ENCODE data around the gene CDR2L. TPM values are rescaled to one million over a fixed set of nuclear protein-coding genes. Genes with fewer than 3 reads are reported as not detected.

Gene CDR2L
- total RNA-seq, 4 donors from 2014 or later = 1.3 to 3.6 (median 2.6) TPM

DNA sequence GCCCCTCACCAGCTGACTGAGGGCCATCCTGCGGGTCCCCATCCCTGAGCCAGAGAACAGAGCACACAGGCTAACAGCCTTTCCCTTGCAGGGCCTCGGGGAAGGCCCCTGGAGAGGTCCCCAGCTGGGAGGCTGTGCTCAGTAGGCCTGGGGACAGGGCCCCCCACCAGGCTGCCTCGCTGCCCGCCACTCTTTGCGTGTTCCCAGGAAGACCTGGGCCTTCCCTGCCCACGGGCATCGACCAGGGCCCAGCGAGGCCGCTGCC is 15.7 kb upstream of the CDR2L start:
- Histone ChIP-seq H3K27me3 (peaks cover 11 to 28% (median 20%) of the 10 kb centered on the region in 3 donors), H3K27ac (peak overlapping the region in 3 of 4 donors; percentile 58 to 62 (median 58)), H3K4me1 (peaks cover 0 to 7% of the 10 kb centered on the region in 2 donors), H3K4me3 (peak overlapping the region; percentile 54 to 63 (median 60)), H3K36me3 (no peaks in the 10 kb centered on the region), H3K9me3 (no peaks in the 10 kb centered on the region)
- no peak for DNase-seq
- TF ChIP-seq POLR2A (IDR thresholded peaks at IDR 0.05) = no peak
- TF ChIP-seq, protein P1, sequence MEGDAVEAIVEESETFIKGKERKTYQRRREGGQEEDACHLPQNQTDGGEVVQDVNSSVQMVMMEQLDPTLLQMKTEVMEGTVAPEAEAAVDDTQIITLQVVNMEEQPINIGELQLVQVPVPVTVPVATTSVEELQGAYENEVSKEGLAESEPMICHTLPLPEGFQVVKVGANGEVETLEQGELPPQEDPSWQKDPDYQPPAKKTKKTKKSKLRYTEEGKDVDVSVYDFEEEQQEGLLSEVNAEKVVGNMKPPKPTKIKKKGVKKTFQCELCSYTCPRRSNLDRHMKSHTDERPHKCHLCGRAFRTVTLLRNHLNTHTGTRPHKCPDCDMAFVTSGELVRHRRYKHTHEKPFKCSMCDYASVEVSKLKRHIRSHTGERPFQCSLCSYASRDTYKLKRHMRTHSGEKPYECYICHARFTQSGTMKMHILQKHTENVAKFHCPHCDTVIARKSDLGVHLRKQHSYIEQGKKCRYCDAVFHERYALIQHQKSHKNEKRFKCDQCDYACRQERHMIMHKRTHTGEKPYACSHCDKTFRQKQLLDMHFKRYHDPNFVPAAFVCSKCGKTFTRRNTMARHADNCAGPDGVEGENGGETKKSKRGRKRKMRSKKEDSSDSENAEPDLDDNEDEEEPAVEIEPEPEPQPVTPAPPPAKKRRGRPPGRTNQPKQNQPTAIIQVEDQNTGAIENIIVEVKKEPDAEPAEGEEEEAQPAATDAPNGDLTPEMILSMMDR (IDR thresholded peaks at IDR 0.05 in 4 of 5, conservative IDR thresholded peaks at IDR 0.05 in 1 of 5) = no peak
- in situ Hi-C loops (cut with MboI; ENCODE audit: low sequenced_read_pairs in 4 of 4) (loop anchor here in 1 of 4 donors (25.0 kb wide), 1 partner anchor 216 kb away; the partner anchor contains the start of gene SUMO2), intact Hi-C loops (cut with DNase I; ENCODE audit: low total_unique reads) (no loop called here)
- ATAC-seq = no peak

- H3K27me3 ChIP-seq = peaks cover 11 to 28% (median 20%) of the 10 kb centered on the region in 3 donors
- ATAC-seq (peak; percentile 51 to 67), DNase-seq (no peak)
- H3K27ac ChIP-seq = peak within 1 kb of the TSS; percentile 34 to 62 (median 58)
- H3K36me3 ChIP-seq = no peaks in the 10 kb centered on the region
- H3K4me3 ChIP-seq = peak within 1 kb of the TSS; percentile 54 to 63 (median 60)
- intact Hi-C loops (cut with DNase I; ENCODE audit: low total_unique reads) (no loop called here), in situ Hi-C loops (cut with MboI; ENCODE audit: low sequenced_read_pairs in 4 of 4) (loop anchor here in 1 of 4 donors (25.0 kb wide), 1 partner anchor 215 kb away; the partner anchor contains the start of gene SUMO2)
- TF ChIP-seq, protein P1 (IDR thresholded peaks at IDR 0.05 in 4 of 5, conservative IDR thresholded peaks at IDR 0.05 in 1 of 5) = no peak
- no peak for TF ChIP-seq POLR2A (IDR thresholded peaks at IDR 0.05)
- no peaks in the 10 kb centered on the region for H3K9me3 ChIP-seq
- H3K4me1 ChIP-seq = peaks cover 0 to 7% of the 10 kb centered on the region in 2 donors
These were observed 15.1 kb upstream of the CDR2L start, which contains the start of gene HID1 for GRCh38 chr17:74972107-74972972. HID1 (minus strand) TSS chr17:74972759; CDS start chr17:74972656, 103 bp downstream.

- DNase-seq = no peak
- peaks cover 0 to 7% of the 10 kb centered on the region in 2 donors for H3K4me1 ChIP-seq
- peaks cover 11 to 28% (median 20%) of the 10 kb centered on the region in 3 donors for H3K27me3 ChIP-seq
- no peak for ATAC-seq
- intact Hi-C loops (cut with DNase I; ENCODE audit: low total_unique reads) (loop anchor here (1.0 kb wide), 1 partner anchor 39 kb away; the partner anchor contains the start of gene MRPL58), in situ Hi-C loops (cut with MboI; ENCODE audit: low sequenced_read_pairs in 4 of 4) (loop anchor here in 1 of 4 donors (25.0 kb wide), 1 partner anchor 214 kb away; the partner anchor contains the start of gene SUMO2)
- peak overlapping the region; percentile 54 to 63 (median 60) for H3K4me3 ChIP-seq
- H3K27ac ChIP-seq = no peak overlapping the region
- TF ChIP-seq, protein P1 (IDR thresholded peaks at IDR 0.05 in 4 of 5, conservative IDR thresholded peaks at IDR 0.05 in 1 of 5) = no peak
- TF ChIP-seq POLR2A (IDR thresholded peaks at IDR 0.05) = no peak
- no peaks in the 10 kb centered on the region for H3K36me3 ChIP-seq
- no peaks in the 10 kb centered on the region for H3K9me3 ChIP-seq
These were observed 14.5 kb upstream of the CDR2L start for GRCh38 chr17:74972973-74973328.

DNA sequence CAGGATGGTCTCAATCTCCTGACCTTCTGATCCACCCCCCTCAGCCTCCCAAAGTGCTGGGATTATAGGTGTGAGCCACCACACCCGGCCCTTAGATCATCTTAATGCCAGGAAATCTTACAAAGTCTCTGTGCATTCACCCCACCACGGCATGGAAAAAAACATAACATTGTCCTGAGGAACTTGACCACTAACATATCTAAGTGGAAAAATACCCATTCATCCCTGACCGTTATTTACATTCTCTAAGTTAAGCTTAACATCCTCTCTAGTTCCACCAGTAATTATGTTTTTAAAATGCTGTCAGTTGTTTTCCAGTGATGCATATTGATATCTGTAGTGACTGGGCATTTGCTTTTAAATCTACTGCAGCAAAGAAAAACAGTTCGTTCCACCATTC is 11.5 kb upstream of the CDR2L start:
- no peak for TF ChIP-seq POLR2A (IDR thresholded peaks at IDR 0.05)
- TF ChIP-seq, protein P1 (IDR thresholded peaks at IDR 0.05 in 4 of 5, conservative IDR thresholded peaks at IDR 0.05 in 1 of 5) = no peak
- Histone ChIP-seq H3K27ac (no peak overlapping the region), H3K4me1 (peaks cover 0 to 7% of the 10 kb centered on the region in 2 donors), H3K4me3 (no peak overlapping the region), H3K27me3 (peaks cover 11 to 25% (median 21%) of the 10 kb centered on the region in 3 donors), H3K9me3 (no peaks in the 10 kb centered on the region), H3K36me3 (no peaks in the 10 kb centered on the region)
- intact Hi-C loops (cut with DNase I; ENCODE audit: low total_unique reads) (no loop called here), in situ Hi-C loops (cut with MboI; ENCODE audit: low sequenced_read_pairs in 4 of 4) (no loop called here)
- DNase-seq (no peak), ATAC-seq (no peak)

All from gastrocnemius medialis (tissue), 4 donors.